Stimulated activated naive CD4-positive, alpha-beta T cell treated with Interleukin-2 at 50 U/mL for 16 hours (primary cell): ENCODE data around the gene SLC17A7.
A peak's percentile ranks its signal among the peaks of the same experiment; 100 is the strongest.
"Not testable (repeated sequence)": the region's sequence is repeated elsewhere in the genome, so short reads cannot be mapped to it uniquely, and the experiment has no call there.

Source experiments
- DNase-seq: peaks from one replicate; lab custom pipeline; 2025; lab: John Stamatoyannopoulos, UW

The SLC17A7 gene

GRCh38 chr19:49441210-49441959 lies at the start of gene SLC17A7:
TSS of gene SLC17A7 (minus strand) at chr19:49441527. CDS start at chr19:49441379, 148 bp downstream.
- peak; percentile 11 for DNase-seq

- peak; percentile 37 for DNase-seq
These were observed 49.1 kb upstream of the SLC17A7 start for GRCh38 chr19:49490287-49491029.

GRCh38 chr19:49489601-49490167 lies 48.4 kb upstream of the SLC17A7 start:
- peak; percentile 60 for DNase-seq

- no peak for DNase-seq
These were observed 47.7 kb upstream of the SLC17A7 start for GRCh38 chr19:49488863-49489537.

- DNase-seq = no peak
These were observed 46.9 kb upstream of the SLC17A7 start for GRCh38 chr19:49488046-49488862.

GRCh38 chr19:49487277-49488045 lies 46.1 kb upstream of the SLC17A7 start, which contains the start of gene RPL13A:
TSS of gene RPL13A (plus strand) at chr19:49487608. CDS start at chr19:49487630, 22 bp downstream.
- peak; percentile 99 for DNase-seq

GRCh38 chr19:49486710-49487276 lies 45.5 kb upstream of the SLC17A7 start:
- no peak for DNase-seq

- no peak for DNase-seq
These were observed 44.9 kb upstream of the SLC17A7 start for GRCh38 chr19:49486232-49486631.

- DNase-seq = no peak
These were observed 39.8 kb upstream of the SLC17A7 start for GRCh38 chr19:49481020-49481683.

- no peak for DNase-seq
These were observed 38.8 kb upstream of the SLC17A7 start for GRCh38 chr19:49479975-49480628.

- DNase-seq = peak; percentile 77
These were observed 34.9 kb upstream of the SLC17A7 start for GRCh38 chr19:49475995-49476880.

GRCh38 chr19:49475191-49475917 lies 34.0 kb upstream of the SLC17A7 start:
- DNase-seq = no peak

- no peak for DNase-seq
These were observed 33.2 kb upstream of the SLC17A7 start for GRCh38 chr19:49474542-49474924.

GRCh38 chr19:49473868-49474541 lies 32.7 kb upstream of the SLC17A7 start, which contains the start of gene FLT3LG:
TSS of gene FLT3LG (plus strand) at chr19:49474215. CDS start at chr19:49474640, 425 bp downstream.
- DNase-seq = peak; percentile 91

GRCh38 chr19:49473501-49473867 lies 32.2 kb upstream of the SLC17A7 start:
- DNase-seq = not testable (repeated sequence)

- DNase-seq = no peak
These were observed 31.6 kb upstream of the SLC17A7 start for GRCh38 chr19:49472936-49473335.

- no peak for DNase-seq
These were observed 29.3 kb upstream of the SLC17A7 start for GRCh38 chr19:49470615-49470978.
